ENCODE data around the gene URAD. TPM values are rescaled to one million over a fixed set of nuclear protein-coding genes. Genes with fewer than 3 reads are reported as not detected.

The URAD gene
- total RNA-seq, 1 experiment from 2014 or later = not detected

DNA sequence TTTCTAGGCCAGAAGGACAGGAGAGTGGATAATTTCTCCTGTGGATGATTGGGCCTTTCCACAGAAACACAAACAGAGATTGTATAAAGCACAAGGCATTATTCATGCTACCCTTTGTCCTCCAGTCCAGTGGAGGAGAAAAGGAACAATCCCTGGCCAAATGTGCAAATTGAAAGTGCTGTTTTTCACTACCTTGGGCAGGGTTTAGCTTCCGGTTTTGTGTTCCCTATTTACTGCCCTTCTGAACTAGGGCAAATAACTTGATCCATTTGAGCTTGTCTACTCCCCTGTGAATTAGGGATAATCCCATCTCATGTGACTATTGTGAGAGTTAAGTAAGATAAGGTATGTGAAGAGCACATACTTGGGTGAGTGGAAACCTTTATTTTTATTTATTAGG is 55.4 kb downstream of the URAD start:
- CTCF ChIA-PET = interaction anchor here (1.2 to 1.3 kb wide), 3 partner anchors 21 to 107 kb away, joined by 3 to 5 read pairs (median 4); no protein-coding TSS in a partner anchor
- no peaks in the 10 kb centered on the region for H3K27me3 Mint-ChIP-seq (ENCODE audit: unreplicated experiment)

DNA sequence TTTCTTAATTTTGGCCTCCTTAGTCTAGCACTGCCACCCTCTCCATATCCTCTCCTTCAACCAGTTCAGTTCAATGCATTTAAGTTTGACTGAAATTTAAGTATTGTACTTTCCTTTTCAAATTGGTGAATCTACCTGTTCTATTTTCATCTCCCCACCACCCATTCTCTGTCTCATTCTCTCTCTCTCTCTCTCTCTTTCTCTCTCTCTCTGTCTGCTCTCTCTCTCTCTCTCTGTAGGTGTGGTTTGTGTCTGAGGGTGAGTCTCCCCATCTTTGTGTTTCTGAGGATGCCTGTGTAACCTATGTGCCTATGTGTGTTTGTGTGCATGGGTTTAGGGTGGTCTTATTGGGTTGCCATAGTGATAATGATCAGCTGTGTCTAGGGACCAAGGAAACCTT is 58.6 kb downstream of the URAD start:
- CTCF ChIA-PET = no interaction called here
- BruUV-seq (replicated peaks) = no TSS peak
- Mint-ChIP-seq H3K36me3 (ENCODE audit: insufficient read depth, unreplicated experiment) (no peaks in the 10 kb centered on the region), H3K27ac (ENCODE audit: unreplicated experiment) (no peak overlapping the region), H3K4me3 (ENCODE audit: low read depth, unreplicated experiment) (no peak overlapping the region), H3K27me3 (ENCODE audit: unreplicated experiment) (no peaks in the 10 kb centered on the region), H3K9me3 (ENCODE audit: low read depth, unreplicated experiment) (no peaks in the 10 kb centered on the region), H3K4me1 (ENCODE audit: low read depth, unreplicated experiment) (no peaks in the 10 kb centered on the region)
- TF ChIP-seq, protein P1, sequence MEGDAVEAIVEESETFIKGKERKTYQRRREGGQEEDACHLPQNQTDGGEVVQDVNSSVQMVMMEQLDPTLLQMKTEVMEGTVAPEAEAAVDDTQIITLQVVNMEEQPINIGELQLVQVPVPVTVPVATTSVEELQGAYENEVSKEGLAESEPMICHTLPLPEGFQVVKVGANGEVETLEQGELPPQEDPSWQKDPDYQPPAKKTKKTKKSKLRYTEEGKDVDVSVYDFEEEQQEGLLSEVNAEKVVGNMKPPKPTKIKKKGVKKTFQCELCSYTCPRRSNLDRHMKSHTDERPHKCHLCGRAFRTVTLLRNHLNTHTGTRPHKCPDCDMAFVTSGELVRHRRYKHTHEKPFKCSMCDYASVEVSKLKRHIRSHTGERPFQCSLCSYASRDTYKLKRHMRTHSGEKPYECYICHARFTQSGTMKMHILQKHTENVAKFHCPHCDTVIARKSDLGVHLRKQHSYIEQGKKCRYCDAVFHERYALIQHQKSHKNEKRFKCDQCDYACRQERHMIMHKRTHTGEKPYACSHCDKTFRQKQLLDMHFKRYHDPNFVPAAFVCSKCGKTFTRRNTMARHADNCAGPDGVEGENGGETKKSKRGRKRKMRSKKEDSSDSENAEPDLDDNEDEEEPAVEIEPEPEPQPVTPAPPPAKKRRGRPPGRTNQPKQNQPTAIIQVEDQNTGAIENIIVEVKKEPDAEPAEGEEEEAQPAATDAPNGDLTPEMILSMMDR (IDR thresholded peaks at IDR 0.05; ENCODE audit: unreplicated experiment) = no peak
- intact Hi-C loops (cut with micrococcal nuclease; ENCODE audit: unreplicated experiment) = no loop called here
- DNase-seq = no peak

More for the DNA sequence above, 55.4 kb downstream of the URAD start:
- no peaks in the 10 kb centered on the region for H3K4me1 Mint-ChIP-seq (ENCODE audit: low read depth, unreplicated experiment)
- H3K9me3 Mint-ChIP-seq (ENCODE audit: low read depth, unreplicated experiment) = no peaks in the 10 kb centered on the region
- TF ChIP-seq, protein P1 (IDR thresholded peaks at IDR 0.05; ENCODE audit: unreplicated experiment) = no peak
- DNase-seq = no peak
- H3K36me3 Mint-ChIP-seq (ENCODE audit: insufficient read depth, unreplicated experiment) = no peaks in the 10 kb centered on the region
- no peak overlapping the region for H3K4me3 Mint-ChIP-seq (ENCODE audit: low read depth, unreplicated experiment)
- intact Hi-C loops (cut with micrococcal nuclease; ENCODE audit: unreplicated experiment) = no loop called here
- no peak overlapping the region for H3K27ac Mint-ChIP-seq (ENCODE audit: unreplicated experiment)
- BruUV-seq (replicated peaks) = no TSS peak

DNA sequence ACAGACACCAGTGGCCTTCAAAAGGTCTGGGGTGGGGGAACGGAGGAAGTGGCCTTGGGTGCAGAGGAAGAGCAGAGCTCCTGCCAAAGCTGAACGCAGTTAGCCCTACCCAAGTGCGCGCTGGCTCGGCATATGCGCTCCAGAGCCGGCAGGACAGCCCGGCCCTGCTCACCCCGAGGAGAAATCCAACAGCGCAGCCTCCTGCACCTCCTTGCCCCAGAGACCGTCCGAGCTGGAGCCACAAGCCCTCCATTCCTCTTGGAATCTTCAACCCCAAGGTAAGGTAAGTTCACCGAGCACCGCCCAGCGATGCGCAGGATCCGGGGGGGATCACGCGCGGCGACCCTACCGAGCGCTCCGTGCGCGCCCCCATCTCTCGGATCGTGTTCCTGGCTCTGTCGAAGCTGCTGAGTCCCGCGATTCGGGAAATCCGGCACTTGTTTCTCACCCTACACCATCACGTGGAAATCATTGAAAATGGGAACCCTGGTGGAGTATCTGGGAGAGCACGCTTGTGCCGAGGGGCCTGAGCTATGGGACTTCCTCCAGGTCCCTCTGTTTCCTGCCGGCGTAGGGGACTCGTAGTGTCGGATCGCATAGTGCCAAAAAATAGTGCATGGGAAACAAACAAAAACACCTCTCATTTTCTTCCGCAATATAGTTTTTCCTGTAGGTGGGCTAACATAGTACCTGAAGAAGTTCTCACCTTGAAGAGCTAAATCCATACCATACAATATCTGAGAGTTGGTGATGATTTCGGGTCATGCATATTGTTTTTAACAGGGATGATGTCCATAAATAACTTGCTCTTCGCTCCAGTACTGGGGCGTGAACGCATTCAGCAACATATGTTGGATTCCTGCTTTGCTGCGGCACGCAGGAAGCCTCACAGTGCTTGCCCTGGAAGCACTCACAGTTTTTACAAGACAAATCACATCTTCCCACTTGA is 59.4 kb downstream of the URAD start:
- Mint-ChIP-seq H3K36me3 (ENCODE audit: insufficient read depth, unreplicated experiment) (no peaks in the 10 kb centered on the region), H3K9me3 (ENCODE audit: low read depth, unreplicated experiment) (no peaks in the 10 kb centered on the region), H3K4me1 (ENCODE audit: low read depth, unreplicated experiment) (no peaks in the 10 kb centered on the region), H3K27ac (ENCODE audit: unreplicated experiment) (no peak overlapping the region), H3K4me3 (ENCODE audit: low read depth, unreplicated experiment) (no peak overlapping the region), H3K27me3 (ENCODE audit: unreplicated experiment) (no peaks in the 10 kb centered on the region)
- TF ChIP-seq, protein P1 (IDR thresholded peaks at IDR 0.05; ENCODE audit: unreplicated experiment) = no peak
- intact Hi-C loops (cut with micrococcal nuclease; ENCODE audit: unreplicated experiment) = no loop called here
- CTCF ChIA-PET = no interaction called here
- no TSS peak for BruUV-seq (replicated peaks)
- DNase-seq = no peak

DNA sequence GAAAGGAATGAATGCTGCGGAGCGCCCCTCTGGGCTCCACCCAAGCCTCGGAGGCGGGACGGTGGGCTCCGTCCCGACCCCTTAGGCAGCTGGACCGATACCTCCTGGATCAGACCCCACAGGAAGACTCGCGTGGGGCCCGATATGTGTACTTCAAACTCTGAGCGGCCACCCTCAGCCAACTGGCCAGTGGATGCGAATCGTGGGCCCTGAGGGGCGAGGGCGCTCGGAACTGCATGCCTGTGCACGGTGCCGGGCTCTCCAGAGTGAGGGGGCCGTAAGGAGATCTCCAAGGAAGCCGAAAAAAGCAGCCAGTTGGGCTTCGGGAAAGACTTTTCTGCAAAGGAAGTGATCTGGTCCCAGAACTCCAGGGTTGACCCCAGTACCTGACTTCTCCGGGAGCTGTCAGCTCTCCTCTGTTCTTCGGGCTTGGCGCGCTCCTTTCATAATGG is 60.1 kb downstream of the URAD start:
- H3K36me3 Mint-ChIP-seq (ENCODE audit: insufficient read depth, unreplicated experiment) = no peaks in the 10 kb centered on the region
- no peak for DNase-seq
- TF ChIP-seq, protein P1 (IDR thresholded peaks at IDR 0.05; ENCODE audit: unreplicated experiment) = no peak
- no peak overlapping the region for H3K27ac Mint-ChIP-seq (ENCODE audit: unreplicated experiment)
- CTCF ChIA-PET = no interaction called here
- H3K9me3 Mint-ChIP-seq (ENCODE audit: low read depth, unreplicated experiment) = no peaks in the 10 kb centered on the region
- H3K4me3 Mint-ChIP-seq (ENCODE audit: low read depth, unreplicated experiment) = no peak overlapping the region
- no TSS peak for BruUV-seq (replicated peaks)
- no peaks in the 10 kb centered on the region for H3K27me3 Mint-ChIP-seq (ENCODE audit: unreplicated experiment)
- no peaks in the 10 kb centered on the region for H3K4me1 Mint-ChIP-seq (ENCODE audit: low read depth, unreplicated experiment)
- intact Hi-C loops (cut with micrococcal nuclease; ENCODE audit: unreplicated experiment) = no loop called here

Other genes starting within 250 kb of the URAD start
- gene GSX1, start 196.2 kb downstream of the URAD start, total RNA-seq (2022) = not detected in 2 replicates
- 1.2 and 1.8 TPM in 2 replicates for gene PDX1, start 68.7 kb downstream of the URAD start, total RNA-seq (2022)
- gene CDX2, start 19.4 kb downstream of the URAD start, total RNA-seq (2022) = 1.0 TPM in 1 of 2 replicates, not detected in the other
- gene FLT3, start 111.9 kb upstream of the URAD start, total RNA-seq (2022) = 0.10 TPM in 1 of 2 replicates, not detected in the other
- 24.8 and 25.3 TPM in 2 replicates for gene PAN3, start 149.9 kb upstream of the URAD start, total RNA-seq (2022)

All from Calu3 (cell line).